Activated CD8-positive, alpha-beta memory T cell treated with anti-CD3 and anti-CD28 coated beads, Interleukin-2, amount 50 U/mL, for 4 hours (primary cell): Measurements from ENCODE around the gene SPCS1.
"Not testable (repeated sequence)": the region's sequence is repeated elsewhere in the genome, so short reads cannot be mapped to it uniquely, and the experiment has no call there.

Experiments
- DNase-seq: peaks from one replicate; pipeline ENCODE4 v3.0.0-alpha.2; 2020

SPCS1 gene

GRCh38 chr3:52695798-52696671, 9.9 kb upstream of the SPCS1 start:
- DNase-seq, result no peak

DNA sequence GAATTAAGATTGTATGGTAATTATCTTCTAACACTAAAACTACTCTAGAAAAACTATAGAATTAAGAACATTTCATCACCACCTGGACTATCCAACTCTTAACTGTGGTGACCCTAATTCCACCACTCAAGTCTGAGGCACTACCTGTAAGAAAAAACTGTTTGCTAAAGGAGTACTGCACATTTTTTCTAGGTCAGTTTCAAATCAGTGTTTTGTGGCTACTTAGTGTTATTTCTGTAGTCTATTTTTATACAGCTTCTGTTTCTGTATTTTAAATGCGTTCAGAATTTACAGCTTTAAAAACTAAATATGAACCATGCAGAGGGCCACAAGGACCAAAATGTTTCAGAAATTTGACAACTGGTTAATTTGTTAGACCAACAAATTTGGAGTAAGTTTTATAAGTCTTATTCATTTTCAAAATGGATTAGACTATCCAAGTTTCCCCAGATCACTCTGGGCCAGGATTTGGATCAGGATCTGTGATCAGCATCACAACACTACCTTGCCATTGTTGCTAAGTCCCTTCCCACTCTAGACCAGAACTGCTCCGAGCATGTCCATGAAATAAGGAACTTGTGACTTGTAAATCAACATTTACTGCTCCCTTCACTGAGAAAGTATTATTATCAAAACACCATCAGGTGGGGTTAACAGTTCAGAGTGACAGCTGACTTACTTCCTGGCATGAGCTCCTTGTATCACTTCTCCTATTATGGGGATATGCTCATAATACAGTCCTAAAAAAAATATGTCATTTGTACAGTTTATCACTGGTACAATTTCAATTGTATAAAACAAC, 8.9 kb upstream of the SPCS1 start:
- DNase-seq, result no peak

DNA sequence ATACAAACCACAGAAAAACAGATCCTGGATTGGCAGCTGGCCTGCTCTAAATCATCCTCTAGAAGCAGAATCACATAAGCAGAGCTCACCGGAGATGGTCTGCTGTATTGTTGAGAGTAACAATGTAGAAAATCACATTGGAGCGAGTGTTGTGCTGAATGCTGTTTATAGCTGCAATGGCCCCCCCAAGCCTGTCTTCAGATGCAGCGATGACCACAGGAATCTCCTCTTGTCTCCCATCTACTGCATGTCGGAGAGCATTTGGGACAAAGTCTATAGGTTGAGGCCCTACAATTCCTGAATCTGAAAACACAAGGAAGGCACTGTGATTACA, 8.3 kb upstream of the SPCS1 start:
- DNase-seq, result no peak

GRCh38 chr3:52703341-52703740, 2.6 kb upstream of the SPCS1 start:
- DNase-seq, result no peak

- no peak for DNase-seq
These were observed 1.1 kb upstream of the SPCS1 start for GRCh38 chr3:52704611-52705437.

DNA sequence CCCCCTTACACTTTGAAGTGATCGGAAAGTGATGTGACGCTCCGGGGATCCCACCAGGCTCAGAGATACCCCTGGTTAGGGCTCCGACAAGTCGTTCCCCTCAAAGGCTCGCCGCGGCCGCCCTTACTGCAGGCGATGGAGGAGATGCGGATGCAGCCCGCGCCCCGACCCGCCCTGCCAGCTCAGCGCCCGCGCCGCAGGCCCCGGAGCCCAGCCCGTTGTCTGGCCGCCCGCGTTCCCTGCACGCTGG, 543 bp upstream of the SPCS1 start:
- DNase-seq, result no peak

- DNase-seq, result no peak
These were observed 1.7 kb downstream of the SPCS1 start for GRCh38 chr3:52707585-52707984.

DNA sequence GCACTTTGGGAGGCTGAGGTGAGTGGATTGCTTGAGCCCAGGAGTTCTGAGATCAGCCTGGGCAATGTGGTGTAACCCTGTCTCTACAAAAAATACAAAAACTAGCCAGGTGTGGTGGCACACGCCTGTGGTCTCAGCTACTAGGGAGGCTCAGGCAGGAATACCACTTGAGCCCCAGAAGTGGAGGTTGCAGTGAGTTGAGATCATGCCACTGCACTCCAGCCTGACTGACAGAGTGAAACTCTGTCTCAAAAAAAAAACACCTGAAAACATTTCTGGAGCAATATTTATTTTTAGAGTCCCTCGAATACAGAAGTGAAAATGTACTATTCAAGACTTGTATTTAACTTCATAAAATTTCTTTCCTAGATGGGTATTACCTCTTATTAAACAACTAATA, 4.6 kb downstream of the SPCS1 start:
- DNase-seq, result no peak

DNA sequence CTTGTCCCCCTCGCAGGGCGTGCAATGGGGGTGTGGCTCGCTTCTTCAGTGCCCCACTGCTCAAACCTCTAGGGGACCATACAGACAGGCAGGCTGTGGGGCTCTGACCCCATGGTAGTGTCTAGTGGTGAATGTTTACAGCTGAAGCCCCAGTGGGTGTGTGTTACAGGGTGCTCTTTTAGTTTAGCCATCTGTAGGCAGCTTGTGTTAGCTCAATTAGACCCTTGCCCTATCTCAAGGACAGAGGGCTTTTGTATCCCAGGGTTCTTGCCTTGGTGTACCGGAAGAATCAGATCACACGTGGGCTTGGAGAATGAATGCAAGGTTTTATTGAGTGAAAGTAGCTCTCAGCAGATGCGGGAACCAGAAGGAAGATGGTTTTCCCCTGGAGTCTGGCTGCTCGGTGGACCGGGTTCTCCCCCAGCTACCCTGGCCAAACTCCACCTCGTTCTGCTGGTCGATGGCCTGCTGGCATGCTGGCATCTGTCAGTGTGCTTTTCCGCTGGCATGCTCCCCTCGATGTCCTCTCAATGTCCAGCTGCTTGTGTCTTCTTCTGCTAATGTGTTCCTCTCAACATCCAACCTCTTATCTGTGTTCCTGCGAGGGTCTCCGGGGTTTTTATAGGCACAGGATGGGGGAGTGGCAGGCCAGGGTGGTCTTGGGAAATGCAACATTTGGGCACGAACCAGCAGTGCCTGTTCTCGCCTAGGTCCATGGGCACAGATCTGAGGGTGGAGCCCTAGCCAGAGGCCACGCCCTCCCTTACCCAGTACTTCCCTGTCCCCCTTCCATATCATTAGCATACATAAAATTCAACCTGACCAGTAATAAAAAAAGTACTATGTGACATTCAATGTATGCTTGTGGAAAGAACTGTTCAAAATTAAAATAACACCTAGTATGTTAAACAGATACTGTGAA, 6.6 kb downstream of the SPCS1 start:
- no peak for DNase-seq

DNA sequence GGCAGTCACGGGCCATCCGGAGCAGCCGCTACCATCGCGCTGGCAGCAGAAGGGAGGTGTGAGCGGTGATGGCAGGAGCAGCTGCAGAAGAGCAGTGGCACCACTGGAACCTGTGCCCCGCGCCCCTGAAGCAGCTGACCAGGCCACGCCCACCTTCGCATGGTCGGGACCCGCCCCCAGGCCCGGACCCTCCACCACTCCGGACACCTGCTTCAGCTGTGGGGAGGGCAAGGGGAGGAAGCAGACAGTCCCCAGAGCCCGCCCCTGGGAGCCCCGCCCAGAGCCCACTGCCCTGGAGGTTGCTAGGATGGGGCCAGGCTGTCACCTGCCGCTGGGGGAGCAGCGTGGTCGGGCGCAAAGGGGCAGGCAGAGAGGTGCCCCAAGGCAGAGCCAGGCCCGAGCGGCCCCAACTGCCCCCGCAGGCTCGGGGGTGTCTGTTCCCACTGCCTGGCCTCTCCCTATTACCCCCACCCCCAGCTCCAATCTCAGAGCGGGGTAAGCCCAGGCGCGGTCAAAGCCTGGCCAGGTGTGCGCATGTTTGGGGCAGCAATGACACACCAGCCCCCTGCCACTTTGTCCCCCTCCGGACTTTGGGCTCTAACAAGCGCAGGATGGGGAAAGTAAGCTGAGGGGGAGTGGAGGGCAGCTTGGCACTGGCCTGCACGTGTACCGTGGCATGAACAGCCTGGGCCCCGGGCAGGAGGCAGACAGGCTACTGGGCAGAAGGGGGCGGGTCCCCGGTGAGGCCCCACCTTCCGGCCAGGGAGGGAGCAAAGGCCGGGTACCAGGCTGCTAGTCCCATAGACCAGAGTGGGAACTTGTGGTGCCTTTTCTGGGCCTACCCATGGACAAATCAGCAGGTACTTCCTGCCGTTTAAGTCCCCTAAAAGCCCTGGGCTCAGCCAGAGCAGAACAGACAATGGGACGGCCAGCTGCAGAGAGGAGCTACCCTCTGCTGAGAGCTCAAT, 8.7 kb downstream of the SPCS1 start:
- DNase-seq, result no peak

GRCh38 chr3:52715714-52716305, 9.9 kb downstream of the SPCS1 start:
- no peak for DNase-seq

DNA sequence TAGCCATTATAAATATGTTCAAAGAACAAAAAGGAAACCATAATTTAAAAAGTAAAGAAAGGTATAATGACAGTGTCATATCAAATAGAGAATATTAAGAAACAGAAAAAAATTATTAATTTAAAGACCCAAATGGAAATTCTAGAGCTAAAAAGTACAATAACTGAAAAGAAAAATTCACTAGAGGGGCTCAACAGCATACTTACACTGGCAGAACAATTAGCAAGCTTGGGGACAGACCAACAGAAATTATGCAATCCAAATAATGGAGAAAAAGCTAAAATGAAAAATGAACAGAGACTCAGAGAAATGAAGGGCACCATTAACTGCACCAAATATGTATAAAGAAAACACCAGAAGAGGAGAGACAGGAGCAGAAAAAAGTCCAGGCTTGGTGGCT, 13.7 kb downstream of the SPCS1 start:
- DNase-seq, result no peak

DNA sequence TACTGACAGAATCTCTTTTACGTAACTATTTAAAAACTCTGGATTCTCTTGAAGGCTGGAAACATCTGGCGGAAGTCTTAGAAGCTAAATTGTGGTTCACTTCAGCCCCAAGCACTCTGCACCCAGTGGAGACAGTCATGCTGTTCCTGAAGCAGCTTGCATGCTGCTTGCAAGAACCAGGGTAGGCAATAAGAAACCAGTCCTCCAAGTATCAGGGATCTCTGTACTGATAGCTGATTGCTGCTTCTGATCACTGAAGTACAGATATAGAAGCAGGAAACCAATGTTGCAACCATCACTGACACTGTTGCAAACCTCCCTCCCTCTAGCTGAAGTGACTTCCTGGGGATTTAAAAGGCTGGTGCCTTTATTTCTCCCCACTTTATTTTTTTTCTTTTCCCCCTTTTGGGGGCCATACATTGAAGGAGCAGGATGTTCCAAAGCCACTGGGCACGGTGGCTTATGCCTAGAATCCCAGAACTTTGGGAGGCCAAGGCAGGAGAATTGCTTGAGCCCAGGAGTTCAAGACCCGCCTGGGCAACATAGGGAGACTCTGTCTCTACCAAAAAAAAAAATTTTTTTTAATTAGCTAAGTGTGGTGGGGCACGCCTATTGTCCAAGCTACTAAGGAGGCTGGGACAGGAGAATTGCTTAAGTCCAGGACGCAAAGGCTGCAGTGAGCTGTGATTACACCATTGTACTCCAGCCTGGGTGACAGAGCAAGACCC, 15.3 kb downstream of the SPCS1 start:
- no peak for DNase-seq

- DNase-seq, result no peak
These were observed 15.8 kb downstream of the SPCS1 start for GRCh38 chr3:52721730-52722008.

GRCh38 chr3:52722491-52722890, 16.6 kb downstream of the SPCS1 start:
- DNase-seq, result no peak

DNA sequence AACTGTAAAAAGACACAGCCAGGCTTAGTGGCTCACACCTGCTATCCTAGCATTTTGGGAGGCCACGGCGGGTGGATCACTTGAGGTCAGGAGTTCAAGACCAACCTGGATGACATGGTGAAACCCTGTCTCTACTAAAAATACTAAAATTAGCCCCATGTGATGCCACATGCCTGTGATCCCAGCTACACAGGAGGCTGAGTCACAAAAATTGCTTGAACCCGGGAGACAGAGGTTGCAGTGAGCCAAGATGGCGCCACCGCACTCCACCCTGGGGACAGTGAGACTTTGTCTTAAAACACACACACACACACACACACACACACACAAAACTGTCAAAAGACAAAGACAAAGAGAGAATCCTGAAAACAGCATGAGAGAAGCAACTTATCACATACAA, 18.0 kb downstream of the SPCS1 start:
- no peak for DNase-seq

DNA sequence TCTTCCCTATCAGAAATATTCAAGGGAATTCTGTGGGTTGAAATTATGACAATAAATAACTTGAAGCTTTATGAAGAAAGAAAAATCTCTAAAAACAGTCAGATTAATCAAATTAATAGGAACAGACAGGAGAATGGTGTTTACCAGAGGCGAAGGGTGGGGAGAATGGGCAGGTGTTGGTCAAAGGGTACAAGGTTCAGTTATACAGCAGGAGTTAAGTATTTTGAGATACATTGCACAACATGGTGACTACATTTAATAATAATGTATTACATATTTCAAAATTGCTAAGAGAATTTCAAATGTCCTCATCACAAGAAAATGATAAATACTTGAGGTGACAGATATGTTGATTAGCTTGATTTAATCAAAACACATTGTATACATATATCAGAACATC, 18.6 kb downstream of the SPCS1 start:
- no peak for DNase-seq

GRCh38 chr3:52728753-52729152, 22.8 kb downstream of the SPCS1 start:
- not testable (repeated sequence) for DNase-seq

GRCh38 chr3:52730681-52731080, 24.8 kb downstream of the SPCS1 start:
- DNase-seq, result no peak

DNA sequence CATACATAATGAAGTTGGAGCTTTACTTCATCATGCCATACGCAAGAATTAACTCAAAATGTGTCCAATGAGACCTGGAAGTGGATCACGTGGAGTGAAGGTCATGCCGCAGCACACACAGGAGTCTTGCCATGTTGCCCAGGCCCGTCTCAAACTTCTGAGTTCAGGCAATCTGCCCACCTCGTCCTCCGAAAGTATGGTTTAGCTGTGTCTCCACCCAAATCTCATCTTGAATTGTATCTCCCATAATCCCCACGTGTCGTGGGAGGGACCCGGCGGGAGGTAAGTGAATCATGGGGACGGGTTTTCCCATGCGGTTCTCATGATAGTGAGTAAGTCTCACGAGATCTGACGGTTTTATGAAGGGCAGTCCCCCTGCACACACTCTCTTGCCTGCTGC, 25.7 kb downstream of the SPCS1 start:
- no peak for DNase-seq
